Activated CD8-positive, alpha-beta memory T cell treated with anti-CD3 and anti-CD28 coated beads, Interleukin-2, amount 50 U/mL, for 48 hours (primary cell): ENCODE measurements around the gene NOD2.

Experiments
- DNase-seq: peaks from one replicate; pipeline ENCODE4 v3.0.0-alpha.2; 2020

NOD2 gene

DNA sequence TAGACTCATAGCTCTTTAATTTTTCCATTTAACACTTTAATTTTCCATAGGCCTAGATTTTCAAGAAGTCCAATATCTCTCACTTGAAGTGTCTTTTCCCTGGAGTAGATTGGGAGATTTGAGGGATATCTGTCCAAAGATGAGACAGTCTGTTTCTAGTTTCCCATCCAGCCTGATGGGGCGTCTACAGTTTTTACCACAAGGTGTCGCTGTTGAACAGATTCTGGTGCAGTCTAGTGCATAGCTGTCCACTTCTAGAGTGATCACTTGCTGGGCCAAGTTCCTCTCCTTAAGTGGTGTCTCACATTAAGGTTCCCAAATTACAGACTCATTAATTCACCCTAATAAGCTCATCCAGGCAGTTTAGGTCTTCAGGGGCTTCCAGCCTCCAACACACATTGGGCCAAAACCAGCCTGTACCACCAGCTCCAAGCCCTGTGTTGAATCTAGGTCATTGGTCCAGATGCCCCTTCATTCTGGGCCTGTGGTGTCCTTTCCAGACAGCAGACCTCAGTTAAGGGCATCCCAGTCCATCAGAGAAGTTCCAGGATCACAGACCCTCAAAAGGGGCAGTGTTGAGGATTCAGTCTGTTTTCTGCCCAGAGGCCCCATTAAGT lies 21.7 kb upstream of the NOD2 start:
- DNase-seq = peak; percentile 86

DNA sequence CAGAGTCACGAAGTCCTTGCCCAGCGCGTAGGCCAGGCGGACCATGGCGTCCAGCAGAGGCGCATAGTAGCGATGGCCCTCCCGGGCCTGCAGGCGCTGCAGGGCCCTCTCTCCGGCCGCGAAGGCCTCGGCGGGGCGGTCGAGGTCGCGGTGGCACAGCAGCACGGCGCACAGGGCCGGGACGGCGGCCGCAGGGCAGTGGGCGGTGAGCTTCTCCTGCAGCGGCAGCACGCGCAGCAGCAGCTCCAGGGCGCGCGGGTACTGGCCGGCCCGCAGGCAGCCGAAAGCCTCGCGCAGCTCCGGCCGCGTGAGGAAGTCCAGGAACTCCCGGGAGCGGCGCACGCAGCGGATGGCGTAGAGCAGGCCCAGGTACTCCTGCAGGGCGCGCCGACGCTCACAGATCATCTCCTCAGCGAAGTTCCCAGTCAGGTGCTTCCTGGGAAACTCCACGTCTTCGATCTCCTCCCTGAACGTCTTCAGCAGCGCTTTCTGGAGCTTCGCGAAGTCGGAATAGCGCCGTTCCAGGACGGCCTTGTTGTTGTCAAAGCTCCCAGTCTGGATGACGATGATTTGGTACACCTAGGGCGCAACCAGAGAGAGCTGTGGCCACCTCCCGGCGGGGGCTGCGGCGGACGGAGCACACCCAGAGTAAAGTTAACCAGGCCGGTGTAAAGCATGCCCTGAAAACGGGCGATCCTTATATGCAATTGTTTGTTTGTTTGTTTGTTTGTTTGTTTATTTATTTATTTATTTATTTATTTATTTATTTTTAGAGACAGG lies 19.7 kb upstream of the NOD2 start:
- no peak for DNase-seq

DNA sequence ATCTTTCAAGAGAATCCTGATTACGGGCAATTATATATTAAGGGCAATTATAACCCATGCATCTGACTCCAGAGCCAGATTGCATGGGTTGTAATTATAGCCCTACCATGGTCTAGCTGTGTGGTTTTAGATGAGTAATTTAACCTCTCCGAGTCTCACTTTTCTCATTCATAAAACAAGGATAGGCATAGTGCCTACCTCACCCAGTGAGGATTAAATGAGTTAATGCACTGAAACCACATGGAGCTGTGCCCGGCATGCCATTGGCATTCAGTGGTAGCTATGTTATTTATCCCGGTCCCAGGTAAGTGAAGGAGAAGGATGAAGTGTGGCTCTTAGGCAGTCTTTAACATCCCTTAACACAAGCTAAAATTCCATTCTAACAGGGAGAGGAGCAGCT lies 18.6 kb upstream of the NOD2 start:
- DNase-seq = no peak

DNA sequence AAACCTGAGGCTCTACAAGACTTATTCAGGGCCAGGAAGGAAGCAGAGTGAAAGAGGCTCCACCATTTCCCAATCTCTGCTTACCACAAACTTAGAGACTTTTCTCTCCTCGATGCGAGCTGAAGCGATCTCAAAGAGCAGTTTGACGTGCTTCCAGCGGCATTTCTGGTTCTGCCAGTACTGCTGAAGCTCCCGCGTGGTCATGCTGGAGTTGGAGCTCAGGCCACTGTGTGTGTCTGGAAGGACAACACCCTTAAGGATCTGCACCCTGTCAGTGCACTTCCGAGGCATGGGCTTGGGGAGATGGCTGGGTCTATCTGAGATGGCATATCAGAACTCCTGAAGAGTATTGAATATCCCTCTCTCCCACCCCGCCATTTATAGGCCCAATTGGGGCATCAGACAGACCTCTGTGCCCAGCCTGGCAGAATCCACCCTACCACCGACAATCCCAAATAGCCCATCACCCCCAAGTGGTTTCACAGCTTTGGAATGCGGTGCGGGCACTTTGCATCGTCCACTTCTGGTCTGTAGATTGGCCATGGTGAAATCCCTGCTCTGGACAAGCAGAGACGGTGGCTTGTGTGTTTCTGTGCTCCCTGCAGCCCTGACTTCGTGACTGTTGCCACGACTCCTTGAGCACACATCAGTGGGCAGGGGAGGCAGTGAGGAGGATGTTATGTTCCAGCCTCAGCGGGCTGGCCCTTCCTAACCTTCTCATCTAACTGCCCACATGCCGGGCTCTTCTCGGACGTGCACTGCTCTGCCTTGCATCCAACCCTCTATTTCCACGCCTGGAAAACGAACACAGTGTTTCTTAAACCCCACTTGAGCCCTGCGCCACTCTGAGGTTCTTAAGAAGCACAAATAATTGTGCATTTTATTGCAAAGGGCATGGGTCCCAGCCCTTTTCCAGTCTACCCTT lies 17.5 kb upstream of the NOD2 start:
- DNase-seq = no peak

DNA sequence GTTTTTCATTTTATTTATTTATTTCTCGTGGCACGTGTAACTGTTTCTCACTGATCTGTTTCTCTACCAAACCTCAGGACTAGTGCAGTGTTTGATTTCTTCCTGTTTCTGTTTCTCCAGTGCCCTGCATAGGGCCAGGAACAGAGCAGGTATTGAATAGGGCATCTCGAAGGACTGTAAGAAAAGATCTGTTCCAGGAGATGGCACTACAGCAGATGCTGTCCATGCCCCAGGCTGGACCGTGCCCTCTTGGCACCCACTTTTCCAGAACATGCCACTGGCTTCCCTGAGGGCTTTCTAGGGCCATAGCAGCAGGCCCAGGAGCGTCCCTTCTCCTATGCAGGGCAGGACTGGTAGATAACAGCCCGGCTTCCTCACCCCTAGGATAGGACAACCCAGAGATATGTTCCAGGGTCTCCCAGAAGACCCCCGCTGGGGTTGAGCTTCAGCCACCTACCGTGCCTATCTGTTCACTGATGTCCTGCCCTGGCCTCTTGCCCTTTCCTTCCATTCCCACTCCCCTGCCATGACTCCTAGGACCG lies 16.7 kb upstream of the NOD2 start:
- DNase-seq = no peak

DNA sequence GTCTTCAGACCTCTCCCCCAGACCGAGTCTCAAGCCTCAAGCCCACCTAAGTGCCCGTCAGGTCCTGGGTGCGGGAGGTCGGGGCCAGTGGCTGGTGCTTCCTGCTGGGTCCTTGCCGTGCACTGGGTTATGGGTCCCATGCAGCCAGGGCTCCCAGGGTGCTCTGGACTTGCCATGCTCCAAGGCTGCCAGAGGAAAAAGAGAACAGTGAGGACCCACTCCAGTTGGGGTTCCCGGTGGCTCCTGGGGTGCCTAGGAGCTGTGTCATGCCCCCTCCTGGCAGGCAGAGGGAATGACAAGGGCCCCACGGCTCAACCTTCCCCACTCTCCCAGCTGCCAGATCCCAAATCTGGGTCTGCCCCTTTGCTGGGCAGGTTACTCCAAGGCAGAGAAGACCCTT lies 16.1 kb upstream of the NOD2 start:
- no peak for DNase-seq

DNA sequence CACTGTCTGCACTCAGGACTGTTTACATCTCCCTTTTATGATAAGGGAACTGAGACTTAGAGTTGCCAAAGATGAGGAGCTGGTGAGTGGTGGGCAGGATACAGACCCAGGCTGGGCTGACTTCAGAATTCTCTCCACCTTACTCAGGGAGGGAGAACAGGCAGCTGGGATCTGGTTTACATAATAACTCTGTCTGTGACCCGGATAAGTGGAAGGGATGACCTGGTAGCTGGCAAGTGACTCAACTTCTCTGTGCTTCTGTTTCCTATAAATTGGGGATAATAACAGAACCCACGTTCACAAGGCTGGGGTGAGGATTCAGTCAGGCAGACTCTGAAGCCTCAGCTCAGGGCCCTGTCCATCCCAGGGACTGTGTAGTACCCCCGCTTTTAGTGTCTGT lies 14.9 kb upstream of the NOD2 start:
- DNase-seq = no peak

DNA sequence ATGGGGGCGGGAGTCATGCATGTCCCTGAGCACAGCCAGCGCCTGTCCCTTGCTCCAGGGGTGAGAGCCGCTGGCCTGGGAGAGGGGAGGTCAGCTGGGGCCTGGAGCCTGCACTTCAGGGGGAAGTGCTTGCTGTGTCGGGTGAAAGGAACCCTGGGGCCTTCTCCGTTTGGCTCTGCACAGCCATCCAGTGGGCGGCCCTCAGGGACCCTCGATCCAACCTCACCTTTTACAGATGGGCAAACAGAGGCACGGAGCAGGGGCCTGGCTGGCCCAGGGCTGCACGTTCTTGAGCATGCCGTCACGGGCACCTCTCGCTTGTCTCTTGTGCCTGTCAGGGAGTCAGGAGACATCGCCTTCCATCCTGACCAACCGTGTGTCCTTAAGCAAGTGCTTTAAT lies 14.1 kb upstream of the NOD2 start:
- DNase-seq = no peak

DNA sequence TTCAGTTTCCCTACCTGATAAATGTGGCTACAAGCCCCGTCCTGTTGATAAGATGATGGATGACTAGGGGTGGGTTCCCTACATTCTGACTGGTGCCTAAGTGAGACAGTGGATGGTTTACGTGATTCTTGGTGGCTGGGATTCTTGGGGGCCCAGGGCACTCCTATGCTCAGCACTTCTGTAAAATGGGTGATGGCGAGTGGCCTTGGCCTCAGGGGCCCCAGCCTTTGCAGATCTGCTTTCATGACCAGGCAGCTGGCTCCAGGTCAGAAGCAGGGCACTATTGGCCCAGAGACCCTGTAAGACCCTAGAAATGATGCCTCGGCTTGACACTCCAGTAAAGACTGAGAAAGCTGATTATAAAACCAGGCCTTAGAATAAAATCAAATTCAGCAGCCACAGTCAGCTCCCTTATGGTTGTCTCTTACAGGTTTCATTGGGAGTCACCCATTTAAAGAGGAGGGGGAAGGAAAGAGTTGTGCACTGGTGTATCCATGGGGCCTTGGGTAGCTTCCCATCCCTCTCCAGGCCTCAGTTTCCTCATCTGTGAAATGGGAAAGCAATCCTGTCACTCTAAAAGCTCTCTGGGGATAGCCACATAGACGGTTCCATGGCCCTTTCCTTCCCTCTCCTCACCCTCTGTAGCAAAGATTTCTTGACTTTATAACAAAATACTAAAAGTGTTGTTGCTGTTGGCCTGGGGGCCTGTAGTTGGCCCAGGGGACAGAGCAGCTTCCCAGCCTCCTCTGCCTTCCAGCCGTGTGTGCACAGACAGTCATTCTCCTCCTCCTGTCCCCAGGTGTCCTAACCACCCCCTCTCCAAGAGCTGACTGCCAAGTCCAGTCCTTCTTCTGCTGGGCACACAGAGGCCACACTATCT lies 13.5 kb upstream of the NOD2 start:
- DNase-seq = no peak

DNA sequence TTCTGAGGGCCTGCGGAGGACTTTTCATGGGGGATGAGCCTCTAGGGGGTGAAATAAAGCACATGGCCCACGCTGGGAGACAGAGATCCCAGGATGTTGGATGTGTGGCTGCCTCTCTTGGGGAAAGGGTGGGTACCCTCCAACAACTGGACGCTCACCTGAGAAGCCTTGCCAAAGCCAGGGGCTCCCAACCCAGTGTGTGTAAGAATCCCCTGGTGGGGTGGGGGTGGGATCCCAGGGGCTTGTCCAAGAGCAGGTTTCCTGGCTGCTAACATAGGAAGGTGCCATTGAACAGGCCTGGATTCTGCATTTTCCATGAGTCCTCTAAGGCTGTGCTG lies 12.9 kb upstream of the NOD2 start:
- DNase-seq = no peak

DNA sequence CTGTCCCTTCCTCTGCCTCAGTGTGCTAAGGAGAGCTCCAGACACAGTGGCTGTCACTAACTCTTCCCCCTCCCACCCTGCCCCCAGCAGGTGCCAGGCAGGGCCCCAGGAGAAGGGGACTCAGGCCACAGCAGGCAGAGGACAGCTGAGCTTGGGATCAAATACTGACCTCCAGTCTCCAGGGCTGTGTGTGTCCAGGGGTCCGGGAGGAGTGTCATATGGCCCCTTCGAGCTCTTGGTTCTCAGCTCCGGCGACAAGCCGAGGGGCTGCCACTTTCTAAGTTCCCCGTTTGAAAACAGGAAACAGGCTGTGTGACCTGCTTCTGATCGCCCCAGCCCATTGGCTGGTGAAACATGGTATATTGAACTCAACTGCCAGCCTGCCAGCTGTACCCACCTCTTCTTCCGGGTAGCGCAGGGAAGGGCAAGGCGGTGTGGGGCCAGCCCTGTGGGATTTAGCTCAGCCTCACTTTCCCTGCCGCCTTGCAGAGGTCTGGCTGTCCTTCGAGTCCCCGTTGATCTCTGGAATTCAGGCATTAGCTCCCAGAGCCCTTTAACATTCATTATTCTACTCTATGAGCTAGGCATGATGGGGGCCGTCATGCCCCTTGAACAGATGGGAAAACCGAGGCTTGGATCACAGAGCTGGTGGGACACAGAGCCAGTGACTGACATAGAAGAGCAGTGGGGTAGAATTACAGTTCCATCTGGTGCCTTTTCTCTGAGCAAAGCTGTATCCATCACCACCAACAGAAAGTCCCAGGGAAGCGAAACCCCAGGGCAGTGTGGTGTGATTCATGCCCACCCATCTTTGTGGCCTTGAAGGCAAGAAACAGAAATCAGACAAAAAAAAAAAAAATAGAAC lies 12.2 kb upstream of the NOD2 start, which contains the start of gene SNX20:
Gene SNX20 (minus strand): TSS at position 292 of the 865 bp plus-strand sequence. CDS start 3,786 bp downstream, outside the sequence.
- peak; percentile 76 for DNase-seq

DNA sequence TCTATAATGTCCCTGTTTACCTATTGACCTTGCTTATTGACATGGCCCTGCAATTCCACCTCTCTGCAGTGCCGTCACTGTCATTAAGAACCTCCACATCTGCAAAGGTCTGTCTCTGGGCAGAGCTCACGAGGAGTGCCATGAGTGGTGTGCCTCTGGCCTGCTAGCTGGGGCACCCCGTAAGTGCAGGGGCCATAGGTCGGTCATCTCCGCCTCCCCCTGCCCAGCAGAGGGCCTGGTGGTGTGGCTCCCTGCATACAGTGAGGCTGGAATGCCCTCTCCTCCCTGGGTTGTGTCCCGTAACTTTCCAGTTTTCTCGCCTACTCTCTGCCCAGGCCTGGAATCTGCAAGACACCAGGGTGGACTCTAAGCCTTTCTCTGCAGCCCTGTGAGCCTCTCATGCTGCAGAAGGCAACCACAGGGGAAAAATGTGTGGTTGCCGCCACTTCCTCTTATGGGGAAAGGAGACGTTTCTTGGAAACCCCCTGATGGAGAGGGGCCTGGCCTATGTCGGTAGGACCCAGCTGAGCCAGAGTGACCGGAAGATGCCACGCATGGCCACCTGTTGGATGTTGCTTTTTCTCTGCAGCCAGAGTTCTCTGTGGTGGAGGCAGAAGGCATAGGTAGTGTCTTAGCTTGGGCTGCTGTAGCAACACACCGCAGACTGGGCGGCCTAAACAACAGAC lies 9.6 kb upstream of the NOD2 start:
- peak; percentile 72 for DNase-seq

DNA sequence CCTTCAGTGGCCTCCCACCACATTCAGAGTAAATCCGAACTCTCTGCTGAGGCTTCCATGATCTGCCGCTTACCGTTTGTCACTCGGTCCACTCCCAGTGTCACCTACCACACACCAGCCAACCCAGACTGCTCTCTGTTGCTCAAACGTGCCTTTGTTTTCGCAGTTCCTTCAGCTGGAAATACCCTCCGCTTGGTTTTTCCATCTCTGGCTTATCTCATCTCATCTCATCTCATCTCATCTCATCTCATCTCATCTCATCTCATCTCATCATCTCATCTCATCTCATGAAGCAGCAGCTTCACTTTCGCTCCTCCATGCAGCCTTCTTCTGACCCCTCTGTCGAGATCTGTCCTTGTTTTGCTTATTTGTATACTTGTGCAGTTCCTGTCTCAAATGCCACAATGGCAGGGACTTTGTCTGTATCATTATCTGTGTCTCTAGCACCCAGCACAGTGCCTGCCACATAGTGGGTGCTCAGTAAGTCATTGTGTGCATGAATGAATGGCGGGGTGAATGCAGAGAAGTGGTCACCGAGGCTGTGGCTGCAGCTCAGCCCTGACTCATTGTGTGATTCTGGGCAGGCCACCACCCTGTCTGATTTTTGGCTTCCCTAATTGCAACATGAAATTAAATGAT lies 8.5 kb upstream of the NOD2 start:
- DNase-seq = no peak

DNA sequence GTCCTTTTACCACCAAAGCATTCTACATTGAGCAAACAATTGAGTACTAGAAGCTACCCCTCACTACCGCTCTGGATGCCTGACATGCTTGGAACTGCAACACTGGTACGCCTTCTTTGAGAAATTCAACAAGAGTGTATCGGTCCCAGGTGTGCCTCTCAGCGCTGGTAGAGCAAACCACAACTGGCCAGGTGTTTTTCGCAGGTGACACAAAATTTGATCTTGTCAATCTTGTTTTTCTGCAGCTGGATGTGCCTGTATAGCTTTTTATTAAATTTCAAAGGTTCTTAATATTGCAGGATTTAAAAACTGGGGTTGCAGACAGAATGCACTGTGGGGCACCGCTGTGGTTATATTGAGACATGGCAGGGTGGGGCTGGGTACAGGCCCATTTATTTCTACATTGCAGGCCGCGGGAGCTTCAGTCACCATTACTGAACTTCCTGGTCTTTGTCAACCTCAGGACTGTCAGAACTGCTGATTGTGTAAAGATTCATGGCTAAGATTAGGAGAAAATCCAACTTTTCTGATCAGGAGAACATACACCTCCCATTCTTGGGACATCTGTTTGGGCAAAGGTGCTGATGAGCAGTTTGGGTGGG lies 7.8 kb upstream of the NOD2 start:
- no peak for DNase-seq

DNA sequence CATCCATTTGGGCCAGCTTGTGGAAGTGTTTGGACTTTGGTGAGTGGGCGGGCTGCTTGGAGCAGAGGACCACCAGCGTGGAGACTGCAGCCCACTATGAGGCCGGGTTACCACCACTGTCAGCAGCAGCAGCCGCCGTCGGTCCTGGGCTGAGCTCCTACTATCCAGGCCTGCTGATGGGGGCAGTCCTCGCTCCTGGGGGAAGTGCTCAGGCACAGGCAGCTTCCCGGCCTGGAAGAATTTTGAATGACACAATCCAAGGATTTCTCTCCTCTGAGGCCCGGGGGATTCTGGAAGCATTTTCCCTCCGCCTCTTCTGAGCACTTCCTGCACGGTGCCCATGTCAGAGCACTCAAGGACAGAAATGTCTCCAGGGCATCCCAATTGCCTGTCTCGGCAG lies 5.3 kb upstream of the NOD2 start:
- no peak for DNase-seq

DNA sequence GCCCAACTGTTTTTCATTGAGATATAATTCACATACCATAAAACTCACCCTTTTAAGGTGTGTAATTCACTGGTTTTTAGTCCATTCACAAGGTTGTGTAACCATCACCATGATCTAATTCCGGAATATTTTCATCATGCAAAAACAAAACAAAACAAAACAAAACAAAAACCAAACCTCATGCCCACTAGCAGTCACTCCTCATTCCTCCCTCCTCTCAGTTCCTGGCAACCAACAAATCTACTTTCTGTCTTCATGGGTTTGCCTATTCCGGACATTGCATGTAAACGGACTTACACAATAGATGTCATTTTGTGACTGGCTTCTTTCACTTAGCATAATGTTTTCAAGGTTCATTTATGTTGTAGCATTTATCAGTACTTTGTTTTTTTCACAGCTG lies 4.5 kb upstream of the NOD2 start:
- DNase-seq = no peak

DNA sequence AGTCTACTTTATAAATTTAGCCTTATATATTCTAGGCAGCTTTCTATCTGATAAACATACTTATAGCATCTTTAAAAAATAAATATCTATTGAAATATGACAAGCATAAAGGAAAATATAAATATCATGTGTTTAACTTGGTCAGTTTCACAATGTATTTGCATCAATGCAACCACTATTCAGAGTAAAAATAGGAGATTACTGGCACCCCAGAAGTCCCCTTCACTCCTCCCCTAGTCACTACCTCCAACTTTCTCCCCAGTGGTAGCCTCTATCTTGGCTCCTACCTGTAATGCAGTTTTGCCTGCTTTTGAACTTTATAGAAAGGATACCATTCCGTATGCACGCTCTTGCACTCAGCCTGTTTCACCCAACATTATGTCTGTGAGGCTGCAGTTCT lies 3.2 kb upstream of the NOD2 start:
- DNase-seq = no peak

DNA sequence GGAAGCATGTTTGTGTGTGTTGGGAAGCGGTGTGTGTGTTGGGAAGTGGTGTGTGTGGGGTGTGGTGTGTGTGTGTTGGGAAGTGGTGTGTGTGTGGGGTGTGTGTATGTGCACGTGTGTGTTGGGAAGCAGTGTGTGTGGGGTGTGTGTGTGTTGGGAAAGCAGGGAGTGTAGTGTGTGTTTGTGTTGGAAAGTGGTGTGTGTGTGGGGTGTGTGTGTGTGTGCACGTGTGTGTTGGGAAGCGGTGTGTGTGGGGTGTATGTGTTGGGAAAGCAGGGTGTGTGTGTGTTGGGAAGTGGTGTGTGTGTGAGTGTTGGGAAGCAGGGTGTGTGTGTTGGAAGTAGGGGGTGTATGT lies 785 bp upstream of the NOD2 start:
- DNase-seq = no peak

DNA sequence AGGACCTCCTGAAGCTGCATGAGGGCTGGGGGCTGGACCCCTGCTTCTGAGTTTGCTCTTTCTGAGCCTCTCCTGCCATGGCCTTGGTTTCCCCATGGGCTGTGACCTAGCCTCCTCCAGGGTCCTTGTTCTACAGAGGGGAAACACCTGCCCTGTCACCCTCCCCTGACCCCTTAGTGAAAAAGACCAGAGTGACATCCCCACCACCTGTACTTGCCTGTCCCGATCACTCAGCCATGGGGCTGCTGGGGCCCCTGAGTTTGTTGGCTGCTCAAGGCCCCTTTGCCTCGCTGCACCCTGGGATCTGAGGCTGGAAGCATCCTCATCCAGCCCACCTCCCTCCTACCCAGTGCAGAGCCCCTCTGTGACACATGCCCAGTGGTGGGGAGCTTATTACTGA lies 800 bp downstream of the NOD2 start:
- no peak for DNase-seq
